Measurements from ENCODE around the gene CHMP4B.

CHMP4B gene

GRCh38 chr20:33869283-33869682 is 58.1 kb downstream of the CHMP4B start:
- Histone ChIP-seq H3K9me3 (replicated peaks in 1 of 2; ENCODE audit: control insufficient read depth in 2 of 2, insufficient read depth in 1 of 2, low read depth in 1 of 2, low read length in 2 of 2) (peaks cover 0 to 2% of the 10 kb centered on the region in 2 donors), H4K8ac (ENCODE audit: low read depth, low read length) (no peak overlapping the region), H3K27ac (replicated peaks; ENCODE audit: low read length) (no peak overlapping the region), H2BK120ac (ENCODE audit: low read depth, low read length) (no peak overlapping the region), H3K36me3 (replicated peaks in 1 of 2; ENCODE audit: control insufficient read depth in 2 of 2, insufficient read depth in 2 of 2, low read length in 2 of 2) (no peaks in the 10 kb centered on the region), H3K23ac (ENCODE audit: low read depth, low read length, poor library complexity) (no peak overlapping the region), H2AK5ac (ENCODE audit: low read depth, low read length) (no peak overlapping the region), H3K4ac (ENCODE audit: low read length) (no peak overlapping the region), H3K4me1 (ENCODE audit: control insufficient read depth in 2 of 2, insufficient read depth in 1 of 2, low read depth in 1 of 2, low read length in 2 of 2) (peaks cover 3 to 4% of the 10 kb centered on the region in 2 donors), H3K4me3 (ENCODE audit: low read length in 2 of 2) (no peak overlapping the region), H2AFZ (ENCODE audit: low read length) (no peak overlapping the region), H3K27me3 (ENCODE audit: control insufficient read depth in 3 of 3, insufficient read depth in 3 of 3, low read depth in 1 of 3, low read length in 3 of 3) (peaks cover 0 to 22% (median 0%) of the 10 kb centered on the region in 3 experiments), H3K18ac (ENCODE audit: low read length) (no peak overlapping the region), H3K4me2 (ENCODE audit: insufficient read depth, low read length, poor library complexity, severe bottlenecking) (no peak overlapping the region), H2BK12ac (ENCODE audit: low read length) (no peak overlapping the region), H2BK15ac (ENCODE audit: low read length) (no peak overlapping the region), H3K9ac (ENCODE audit: low read depth, low read length, poor library complexity) (no peak overlapping the region), H3K79me1 (ENCODE audit: low read depth, low read length) (no peaks in the 10 kb centered on the region), H4K91ac (ENCODE audit: low read depth, low read length, poor library complexity) (no peak overlapping the region), H3K14ac (ENCODE audit: low read length) (no peak overlapping the region), H2BK5ac (ENCODE audit: low read length) (no peak overlapping the region)
- DNase-seq (ENCODE audit: low spot score): no peak
- no CpG with 5 or more reads among the region's 5 CpGs for WGBS, 2 donors (ENCODE audit: extremely low coverage in 2 of 2, insufficient read length in 2 of 2, insufficient replicate concordance in 1 of 2)

- no peak for DNase-seq (ENCODE audit: low spot score)
- H3K23ac ChIP-seq (ENCODE audit: low read depth, low read length, poor library complexity): no peak overlapping the region
- peak overlapping the region; percentile 60 for H2BK15ac ChIP-seq (ENCODE audit: low read length)
- no peak overlapping the region for H2AFZ ChIP-seq (ENCODE audit: low read length)
- whole genome bisulfite sequencing, 2 donors (ENCODE audit: extremely low coverage in 2 of 2, insufficient read length in 2 of 2, insufficient replicate concordance in 1 of 2): no CpG with 5 or more reads among the region's 12 CpGs
- H3K14ac ChIP-seq (ENCODE audit: low read length): peak overlapping the region; percentile 39
- no peak overlapping the region for H3K18ac ChIP-seq (ENCODE audit: low read length)
- H3K4me2 ChIP-seq (ENCODE audit: insufficient read depth, low read length, poor library complexity, severe bottlenecking): no peak overlapping the region
- no peak overlapping the region for H2BK12ac ChIP-seq (ENCODE audit: low read length)
- no peak overlapping the region for H3K4ac ChIP-seq (ENCODE audit: low read length)
- peak overlapping the region; percentile 50 for H2AK5ac ChIP-seq (ENCODE audit: low read depth, low read length)
- H4K8ac ChIP-seq (ENCODE audit: low read depth, low read length): no peak overlapping the region
- H3K27ac ChIP-seq (replicated peaks; ENCODE audit: low read length): no peak overlapping the region
- H2BK120ac ChIP-seq (ENCODE audit: low read depth, low read length): peak overlapping the region; percentile 29
- no peaks in the 10 kb centered on the region for H3K36me3 ChIP-seq (replicated peaks in 1 of 2; ENCODE audit: control insufficient read depth in 2 of 2, insufficient read depth in 2 of 2, low read length in 2 of 2)
- peaks cover 3 to 4% of the 10 kb centered on the region in 2 donors for H3K4me1 ChIP-seq (ENCODE audit: control insufficient read depth in 2 of 2, insufficient read depth in 1 of 2, low read depth in 1 of 2, low read length in 2 of 2)
- H3K79me1 ChIP-seq (ENCODE audit: low read depth, low read length): no peaks in the 10 kb centered on the region
- no peak overlapping the region for H4K91ac ChIP-seq (ENCODE audit: low read depth, low read length, poor library complexity)
- no peak overlapping the region for H3K9ac ChIP-seq (ENCODE audit: low read depth, low read length, poor library complexity)
- peaks cover 0 to 2% of the 10 kb centered on the region in 2 donors for H3K9me3 ChIP-seq (replicated peaks in 1 of 2; ENCODE audit: control insufficient read depth in 2 of 2, insufficient read depth in 1 of 2, low read depth in 1 of 2, low read length in 2 of 2)
- H3K4me3 ChIP-seq (ENCODE audit: low read length in 2 of 2): no peak overlapping the region
- peaks cover 0 to 19% (median 0%) of the 10 kb centered on the region in 3 experiments for H3K27me3 ChIP-seq (ENCODE audit: control insufficient read depth in 3 of 3, insufficient read depth in 3 of 3, low read depth in 1 of 3, low read length in 3 of 3)
- no peak overlapping the region for H2BK5ac ChIP-seq (ENCODE audit: low read length)
Measured at GRCh38 chr20:33871362-33871761, 60.2 kb downstream of the CHMP4B start.

- no peak overlapping the region for H3K4ac ChIP-seq (ENCODE audit: low read length)
- no peak overlapping the region for H2BK12ac ChIP-seq (ENCODE audit: low read length)
- no peaks in the 10 kb centered on the region for H3K27me3 ChIP-seq (ENCODE audit: control insufficient read depth in 3 of 3, insufficient read depth in 3 of 3, low read depth in 1 of 3, low read length in 3 of 3)
- no peak overlapping the region for H4K91ac ChIP-seq (ENCODE audit: low read depth, low read length, poor library complexity)
- H2AK5ac ChIP-seq (ENCODE audit: low read depth, low read length): no peak overlapping the region
- no peak overlapping the region for H3K23ac ChIP-seq (ENCODE audit: low read depth, low read length, poor library complexity)
- H2BK5ac ChIP-seq (ENCODE audit: low read length): no peak overlapping the region
- peaks cover 3 to 4% of the 10 kb centered on the region in 2 donors for H3K4me1 ChIP-seq (ENCODE audit: control insufficient read depth in 2 of 2, insufficient read depth in 1 of 2, low read depth in 1 of 2, low read length in 2 of 2)
- no peak overlapping the region for H3K4me3 ChIP-seq (ENCODE audit: low read length in 2 of 2)
- no peaks in the 10 kb centered on the region for H3K36me3 ChIP-seq (replicated peaks in 1 of 2; ENCODE audit: control insufficient read depth in 2 of 2, insufficient read depth in 2 of 2, low read length in 2 of 2)
- no peak overlapping the region for H2AFZ ChIP-seq (ENCODE audit: low read length)
- no peak overlapping the region for H3K9ac ChIP-seq (ENCODE audit: low read depth, low read length, poor library complexity)
- no peak overlapping the region for H4K8ac ChIP-seq (ENCODE audit: low read depth, low read length)
- H2BK120ac ChIP-seq (ENCODE audit: low read depth, low read length): no peak overlapping the region
- no peak overlapping the region for H2BK15ac ChIP-seq (ENCODE audit: low read length)
- no peaks in the 10 kb centered on the region for H3K9me3 ChIP-seq (replicated peaks in 1 of 2; ENCODE audit: control insufficient read depth in 2 of 2, insufficient read depth in 1 of 2, low read depth in 1 of 2, low read length in 2 of 2)
- no peak overlapping the region for H3K18ac ChIP-seq (ENCODE audit: low read length)
- no CpG with 5 or more reads among the region's 7 CpGs for WGBS, 2 donors (ENCODE audit: extremely low coverage in 2 of 2, insufficient read length in 2 of 2, insufficient replicate concordance in 1 of 2)
- H3K14ac ChIP-seq (ENCODE audit: low read length): no peak overlapping the region
- H3K27ac ChIP-seq (replicated peaks; ENCODE audit: low read length): no peak overlapping the region
- H3K79me1 ChIP-seq (ENCODE audit: low read depth, low read length): no peaks in the 10 kb centered on the region
- no peak overlapping the region for H3K4me2 ChIP-seq (ENCODE audit: insufficient read depth, low read length, poor library complexity, severe bottlenecking)
- no peak for DNase-seq (ENCODE audit: low spot score)
Measured at GRCh38 chr20:33874129-33874528, 63.0 kb downstream of the CHMP4B start.

- H3K27ac ChIP-seq (replicated peaks; ENCODE audit: low read length): no peak overlapping the region
- H2BK15ac ChIP-seq (ENCODE audit: low read length): no peak overlapping the region
- no peak overlapping the region for H3K4me3 ChIP-seq (ENCODE audit: low read length in 2 of 2)
- H4K8ac ChIP-seq (ENCODE audit: low read depth, low read length): no peak overlapping the region
- no peaks in the 10 kb centered on the region for H3K9me3 ChIP-seq (replicated peaks in 1 of 2; ENCODE audit: control insufficient read depth in 2 of 2, insufficient read depth in 1 of 2, low read depth in 1 of 2, low read length in 2 of 2)
- no peak overlapping the region for H4K91ac ChIP-seq (ENCODE audit: low read depth, low read length, poor library complexity)
- H3K14ac ChIP-seq (ENCODE audit: low read length): no peak overlapping the region
- H3K4me1 ChIP-seq (ENCODE audit: control insufficient read depth in 2 of 2, insufficient read depth in 1 of 2, low read depth in 1 of 2, low read length in 2 of 2): peaks cover 3 to 4% of the 10 kb centered on the region in 2 donors
- H2AK5ac ChIP-seq (ENCODE audit: low read depth, low read length): no peak overlapping the region
- H3K4ac ChIP-seq (ENCODE audit: low read length): no peak overlapping the region
- H3K4me2 ChIP-seq (ENCODE audit: insufficient read depth, low read length, poor library complexity, severe bottlenecking): no peak overlapping the region
- WGBS, 2 donors (ENCODE audit: extremely low coverage in 2 of 2, insufficient read length in 2 of 2, insufficient replicate concordance in 1 of 2): no CpG with 5 or more reads among the region's 7 CpGs
- DNase-seq (ENCODE audit: low spot score): no peak
- H3K23ac ChIP-seq (ENCODE audit: low read depth, low read length, poor library complexity): no peak overlapping the region
- H3K36me3 ChIP-seq (replicated peaks in 1 of 2; ENCODE audit: control insufficient read depth in 2 of 2, insufficient read depth in 2 of 2, low read length in 2 of 2): no peaks in the 10 kb centered on the region
- H3K79me1 ChIP-seq (ENCODE audit: low read depth, low read length): no peaks in the 10 kb centered on the region
- no peak overlapping the region for H2BK12ac ChIP-seq (ENCODE audit: low read length)
- no peaks in the 10 kb centered on the region for H3K27me3 ChIP-seq (ENCODE audit: control insufficient read depth in 3 of 3, insufficient read depth in 3 of 3, low read depth in 1 of 3, low read length in 3 of 3)
- H2BK120ac ChIP-seq (ENCODE audit: low read depth, low read length): no peak overlapping the region
- H2BK5ac ChIP-seq (ENCODE audit: low read length): no peak overlapping the region
- H2AFZ ChIP-seq (ENCODE audit: low read length): no peak overlapping the region
- H3K9ac ChIP-seq (ENCODE audit: low read depth, low read length, poor library complexity): no peak overlapping the region
- no peak overlapping the region for H3K18ac ChIP-seq (ENCODE audit: low read length)
Measured at GRCh38 chr20:33875055-33875454, 63.9 kb downstream of the CHMP4B start.
